Esophagus muscularis mucosa (tissue), 4 donors: ENCODE measurements around the gene RRP9. TPM values are rescaled to one million over a fixed set of nuclear protein-coding genes. Genes with fewer than 3 reads are reported as not detected.

Source experiments
- DNase-seq: peaks from one replicate; pipeline ENCODE4 v3.0.0-alpha.2; 2017; ENCODE audit errors: extremely low spot score
- H3K27ac ChIP-seq, 4 donors: fragments of 200-600 bp; sonication (generic); replicated peaks in 1 of 4; 1 replicate in 3 of 4; 2 replicates in 1 of 4; pipeline ENCODE4 v1.5.1; 2016 to 2019; ENCODE audit warnings: mild to moderate bottlenecking in 1 of 4
- H3K27me3 ChIP-seq, 4 donors: fragments of 200-600 bp; sonication (generic); one replicate each; pipeline versions ENCODE4 v1.5.1 to v1.6.0; 2016 to 2019
- H3K36me3 ChIP-seq, 4 donors: fragments of 200-600 bp; sonication (generic); one replicate each; pipeline ENCODE4 v1.5.1; 2016 to 2019
- H3K4me1 ChIP-seq, 4 donors: fragments of 200-600 bp; sonication (generic); one replicate each; pipeline ENCODE4 v1.5.1; 2016 to 2019
- H3K4me3 ChIP-seq, 4 donors: fragments of 200-600 bp; sonication (generic); 1 replicate in 2 of 4; 2 replicates in 2 of 4; pipeline ENCODE4 v1.5.1; 2016 to 2019; ENCODE audit warnings: mild to moderate bottlenecking in 4 of 4, moderate library complexity in 1 of 4
- H3K9me3 ChIP-seq, 4 donors: fragments of 200-600 bp; sonication (generic); 1 replicate in 3 of 4; 2 replicates in 1 of 4; pipeline ENCODE4 v1.5.1; 2016 to 2019
- CTCF ChIP-seq, 3 experiments: fragments of 200-600 bp in 2 of 3; fragments of 450-650 bp in 1 of 3; sonication (generic) in 2 of 3; IDR thresholded peaks; one replicate each; pipeline ENCODE4 v1.5.1; 2017 to 2019; ENCODE audit warnings: antibody characterized with exemption in 3 of 3, mild to moderate bottlenecking in 2 of 3, moderate library complexity in 1 of 3
- EP300 ChIP-seq: sonication (generic); formaldehyde crosslinking; IDR thresholded peaks from one replicate; pipeline ENCODE4 v1.6.1; 2017; ENCODE audit warnings: antibody characterized with exemption
- POLR2A ChIP-seq: fragments of 450-650 bp; IDR thresholded peaks from one replicate; pipeline ENCODE4 v1.6.1; 2017; ENCODE audit warnings: antibody characterized with exemption, moderate library complexity, mild to moderate bottlenecking, low read depth
- POLR2AphosphoS5 ChIP-seq, 2 donors: sonication (generic); formaldehyde crosslinking; IDR thresholded peaks; one replicate each; pipeline ENCODE4 v1.6.1; 2017; ENCODE audit warnings: antibody characterized with exemption in 2 of 2
- WGBS: methylation state at CpG from one replicate; pipeline ENCODE4 v1.1.5; 2018; 5-methylcytosine and 5-hydroxymethylcytosine counted together
- intact Hi-C: fragments of 100-400 bp; cut with DNase I; formaldehyde crosslinking; loops from one replicate; pipeline ENCODE4 v1.15.1; 2023
- total RNA-seq, 4 donors: library from RNA; depleted of rRNA; stranded (reverse); fragments of >200 nt; gene quantifications; one replicate each; pipeline versions ENCODE4 v1.1.0 to v1.2.1, GENCODE V29; 2016

Gene RRP9
- total RNA-seq, 4 donors from 2014 or later = 9.6 to 20.7 (median 15.5) TPM

GRCh38 chr3:51943451-51944391, 2.0 kb upstream of the RRP9 start:
- H3K27ac ChIP-seq = peak overlapping the region; percentile 88 to 95 (median 90)
- intact Hi-C loops = loop anchor here (2.0 to 5.0 kb wide), 2 partner anchors 31 to 199 kb away; partner anchors contain the start of genes ABHD14A and ABHD14B
- H3K27me3 ChIP-seq = no peaks in the 10 kb centered on the region
- H3K36me3 ChIP-seq = peaks cover 0 to 53% (median 40%) of the 10 kb centered on the region in 4 donors
- peaks cover 31 to 42% (median 33%) of the 10 kb centered on the region in 4 donors for H3K4me1 ChIP-seq
- no peak for TF ChIP-seq POLR2AphosphoS5 (IDR thresholded peaks at IDR 0.05)
- peak overlapping the region in 2 of 4 donors; percentile 78 to 85 for H3K4me3 ChIP-seq
- 89% methylated on average over 8 of the region's 21 CpGs for WGBS
- H3K9me3 ChIP-seq = no peaks in the 10 kb centered on the region
- no peak for DNase-seq

- no peak for DNase-seq
- Histone ChIP-seq H3K9me3 (no peaks in the 10 kb centered on the region), H3K27ac (peak overlapping the region; percentile 88 to 95 (median 90)), H3K4me3 (peak overlapping the region; percentile 77 to 88 (median 82)), H3K4me1 (peaks cover 31 to 46% (median 33%) of the 10 kb centered on the region in 4 donors), H3K27me3 (no peaks in the 10 kb centered on the region), H3K36me3 (peaks cover 1 to 53% (median 40%) of the 10 kb centered on the region in 4 donors)
- WGBS = 40% methylated on average over 12 of the region's 17 CpGs
- TF ChIP-seq CTCF (IDR thresholded peaks at IDR 0.05) (no peak), POLR2A (no peak), POLR2AphosphoS5 (IDR thresholded peaks at IDR 0.05) (peak in 1 of 2 donors; percentile 61)
- intact Hi-C loops = loop anchor here (1.0 to 5.0 kb wide), 3 partner anchors 32 to 199 kb away; partner anchors contain the start of genes ABHD14A and ABHD14B
Observed at GRCh38 chr3:51942603-51943450, 1.1 kb upstream of the RRP9 start.

DNA sequence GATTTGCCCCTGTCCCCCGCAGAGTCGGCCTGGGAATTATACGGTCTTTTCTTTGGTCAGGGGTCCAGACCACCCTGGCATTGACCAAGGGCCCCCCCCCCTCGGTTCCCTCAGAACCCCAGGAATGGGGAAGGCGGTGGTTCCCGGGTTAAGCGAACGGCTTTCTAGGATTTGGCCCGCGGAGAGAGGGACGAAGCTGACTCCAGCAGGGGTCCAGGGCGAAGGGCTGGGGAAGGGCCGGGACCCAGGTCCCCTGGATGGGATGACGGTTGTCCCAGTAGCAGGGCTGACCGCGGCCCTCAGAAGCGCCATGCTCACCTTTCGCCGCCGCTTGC, 274 bp downstream of the RRP9 start:
- peaks cover 15 to 55% (median 44%) of the 10 kb centered on the region in 4 donors for H3K36me3 ChIP-seq
- peak overlapping the region; percentile 76 to 93 (median 88) for H3K27ac ChIP-seq
- TF ChIP-seq EP300 = no peak
- TF ChIP-seq CTCF (IDR thresholded peaks at IDR 0.05) = no peak
- no peak for TF ChIP-seq POLR2A
- no peak for TF ChIP-seq POLR2AphosphoS5 (IDR thresholded peaks at IDR 0.05)

DNA sequence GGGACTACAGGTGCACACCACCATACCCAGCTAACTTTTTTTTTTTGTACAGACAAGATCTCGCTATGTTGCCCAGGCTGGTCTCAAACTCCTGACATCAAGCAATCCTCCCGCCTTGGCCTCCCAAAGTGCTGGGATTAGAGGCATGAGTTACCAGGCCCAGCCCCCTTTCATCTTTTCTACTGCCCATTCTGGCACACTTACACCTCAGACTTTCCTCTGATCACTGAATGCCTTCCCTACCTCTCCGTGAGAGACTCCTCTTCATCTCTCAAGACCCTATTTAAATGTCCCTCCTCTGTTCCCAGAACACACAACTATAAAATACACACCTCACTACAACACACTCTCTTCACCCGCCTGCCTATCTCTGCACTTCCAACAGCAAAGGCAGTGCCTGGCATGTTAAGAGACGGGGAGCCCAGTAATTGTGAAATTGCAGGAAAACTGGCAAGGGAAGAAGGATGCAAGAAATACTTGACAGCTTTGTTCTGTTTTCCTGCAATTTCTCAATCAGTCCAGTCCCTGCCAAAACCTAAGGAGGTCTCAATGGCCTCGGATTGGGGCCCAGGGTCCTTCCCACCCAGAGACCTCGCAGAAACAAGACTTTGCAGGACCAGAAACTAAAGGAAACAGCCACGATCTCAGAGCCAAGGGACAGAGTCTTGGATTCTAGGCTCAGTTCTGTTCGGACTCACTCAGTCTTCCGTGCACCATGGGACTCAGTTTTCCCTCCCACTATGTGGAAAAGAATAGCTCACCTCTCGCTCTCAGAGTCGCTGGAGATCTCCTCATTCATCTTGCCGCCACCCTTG, 849 bp downstream of the RRP9 start:
- intact Hi-C loops = loop anchor here (5.0 kb wide), 1 partner anchor 201 kb away; no protein-coding TSS in a partner anchor
- Histone ChIP-seq H3K9me3 (no peaks in the 10 kb centered on the region), H3K4me1 (peaks cover 31 to 46% (median 33%) of the 10 kb centered on the region in 4 donors), H3K27me3 (no peaks in the 10 kb centered on the region), H3K36me3 (peaks cover 21 to 56% (median 44%) of the 10 kb centered on the region in 4 donors), H3K27ac (peak overlapping the region; percentile 76 to 93 (median 88)), H3K4me3 (peak overlapping the region; percentile 77 to 88 (median 82))
- 49% methylated on average over 8 of the region's 13 CpGs for WGBS
- no peak for TF ChIP-seq CTCF (IDR thresholded peaks at IDR 0.05)
- no peak for TF ChIP-seq POLR2A
- TF ChIP-seq EP300 = no peak
- TF ChIP-seq POLR2AphosphoS5 (IDR thresholded peaks at IDR 0.05) = no peak
- DNase-seq = no peak

More for the DNA sequence above, 274 bp downstream of the RRP9 start:
- intact Hi-C loops = loop anchor here (5.0 kb wide), 1 partner anchor 201 kb away; no protein-coding TSS in a partner anchor
- WGBS = 0% methylated on average over 9 of the region's 20 CpGs
- Histone ChIP-seq H3K4me3 (peak overlapping the region; percentile 77 to 88 (median 82)), H3K4me1 (peaks cover 31 to 46% (median 33%) of the 10 kb centered on the region in 4 donors), H3K9me3 (no peaks in the 10 kb centered on the region), H3K27me3 (no peaks in the 10 kb centered on the region)
- no peak for DNase-seq
